HG03280 (cell line): ENCODE data around the gene TEX26.

Experiments used
- ATAC-seq: cut with Tn5 transposase; IDR thresholded peaks from one replicate; pipeline ENCODE4 v1.9.1; 2021; ENCODE audit warnings: mild to moderate bottlenecking, moderate library complexity; ENCODE audit not compliant: unreplicated experiment

TEX26 gene

DNA sequence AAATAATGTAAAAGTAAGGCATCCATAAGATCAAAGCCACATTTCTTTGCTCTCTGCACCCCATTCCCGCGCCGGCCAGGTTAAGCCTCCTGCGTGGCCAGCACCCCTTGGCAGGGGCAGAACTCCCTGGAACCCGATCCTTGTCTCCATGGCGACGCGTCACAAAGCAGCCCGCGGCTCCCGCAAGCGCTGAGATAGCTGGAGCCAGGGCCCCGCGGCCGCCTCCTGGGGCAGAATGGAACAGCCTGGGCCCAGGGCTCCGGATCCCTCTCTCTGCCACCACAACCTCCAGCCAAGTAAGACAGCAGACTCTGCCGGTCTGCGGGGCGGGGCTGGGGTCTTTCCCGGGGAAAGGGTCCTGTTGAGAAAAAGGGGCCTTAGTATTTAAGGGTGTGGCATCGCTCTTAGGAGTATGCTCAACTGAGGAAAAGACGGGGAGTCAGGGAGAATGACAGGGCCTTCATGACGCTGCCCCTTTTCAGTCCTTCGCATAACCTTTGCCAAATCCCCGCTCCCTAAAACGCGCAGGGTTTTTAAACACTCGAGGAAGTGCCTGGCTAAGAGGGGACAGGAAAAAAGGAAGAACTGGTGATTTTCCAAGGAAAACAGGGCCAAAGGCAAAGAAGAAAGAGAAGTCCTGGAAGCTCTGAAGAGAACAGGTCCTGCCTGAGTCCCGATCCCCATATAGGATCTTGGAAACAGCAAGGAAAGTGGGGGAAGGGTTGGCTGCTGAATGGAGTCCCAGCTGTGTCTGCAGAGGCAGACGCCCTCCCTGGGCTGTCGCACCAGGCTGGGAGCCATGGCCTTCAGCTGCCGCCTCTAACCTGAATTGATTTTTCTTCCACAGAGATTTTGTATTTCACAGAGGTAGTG, at the start of gene TEX26:
TSS of gene TEX26 (plus strand) at position 176 of the 873 bp plus-strand sequence. CDS start at position 236, 60 bp downstream.
- no peak for ATAC-seq

DNA sequence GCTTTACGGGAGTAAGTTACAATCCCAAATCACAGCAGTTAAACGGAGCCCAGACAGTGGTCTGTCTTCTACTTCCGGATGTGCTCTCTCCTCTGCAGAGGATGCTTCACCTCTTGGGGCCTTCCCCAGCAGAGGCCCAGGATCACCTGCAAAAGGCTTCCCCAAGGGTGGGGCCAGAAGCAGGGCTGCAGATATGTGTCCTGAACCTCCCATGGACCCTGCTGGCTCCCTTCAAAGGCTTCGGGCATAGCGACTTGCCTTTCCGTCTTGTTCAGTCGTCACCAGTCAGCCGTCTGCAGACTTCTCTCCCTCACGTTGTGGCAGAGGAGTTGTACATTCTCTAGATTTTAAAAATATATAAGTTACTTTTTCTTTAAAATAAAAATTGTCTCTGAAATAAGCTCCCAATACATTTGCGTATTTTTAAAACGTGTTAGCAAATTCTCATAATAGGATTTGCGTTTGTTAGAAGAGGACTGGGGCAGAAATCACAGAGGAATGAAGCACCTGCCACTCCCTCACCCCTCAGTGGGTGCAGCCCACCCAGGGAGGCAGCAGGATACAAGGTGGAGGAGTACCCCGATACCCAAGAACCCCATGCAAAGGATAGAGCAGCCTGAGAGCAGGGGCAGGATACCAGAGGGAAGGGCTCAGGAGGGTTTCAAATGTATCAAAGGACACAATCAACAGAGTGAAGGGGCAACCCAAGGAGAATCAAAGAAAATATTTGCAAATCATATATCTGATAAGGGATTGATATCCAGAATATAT, 49.3 kb upstream of the TEX26 start:
- ATAC-seq = no peak

- ATAC-seq = no peak
These were observed 47.9 kb upstream of the TEX26 start for GRCh38 chr13:30884543-30884942.

GRCh38 chr13:30889196-30889690, 43.2 kb upstream of the TEX26 start:
- ATAC-seq = no peak

DNA sequence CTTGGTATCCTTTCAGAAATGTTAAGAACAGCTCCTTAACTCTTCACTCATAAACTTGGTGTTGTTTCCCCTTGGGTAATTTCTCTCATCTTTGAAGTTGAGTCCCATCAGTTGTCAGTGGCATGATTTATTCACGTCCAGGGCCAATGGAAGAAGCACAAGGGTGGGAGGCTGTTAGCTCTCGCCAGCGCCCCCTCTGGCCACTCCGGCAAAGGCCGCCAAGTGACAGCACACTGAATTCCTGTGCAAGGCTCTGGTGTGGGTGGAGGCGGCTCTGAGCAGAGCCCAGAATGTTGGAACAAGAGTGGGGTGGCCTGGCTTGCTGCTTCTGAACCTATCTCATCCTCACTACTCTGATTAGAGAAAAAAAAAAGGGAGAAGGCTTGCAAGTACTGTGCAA, 39.5 kb upstream of the TEX26 start:
- ATAC-seq = no peak

- ATAC-seq = no peak
These were observed 36.7 kb upstream of the TEX26 start for GRCh38 chr13:30895773-30896172.

GRCh38 chr13:30898070-30898469, 34.4 kb upstream of the TEX26 start:
- no peak for ATAC-seq

DNA sequence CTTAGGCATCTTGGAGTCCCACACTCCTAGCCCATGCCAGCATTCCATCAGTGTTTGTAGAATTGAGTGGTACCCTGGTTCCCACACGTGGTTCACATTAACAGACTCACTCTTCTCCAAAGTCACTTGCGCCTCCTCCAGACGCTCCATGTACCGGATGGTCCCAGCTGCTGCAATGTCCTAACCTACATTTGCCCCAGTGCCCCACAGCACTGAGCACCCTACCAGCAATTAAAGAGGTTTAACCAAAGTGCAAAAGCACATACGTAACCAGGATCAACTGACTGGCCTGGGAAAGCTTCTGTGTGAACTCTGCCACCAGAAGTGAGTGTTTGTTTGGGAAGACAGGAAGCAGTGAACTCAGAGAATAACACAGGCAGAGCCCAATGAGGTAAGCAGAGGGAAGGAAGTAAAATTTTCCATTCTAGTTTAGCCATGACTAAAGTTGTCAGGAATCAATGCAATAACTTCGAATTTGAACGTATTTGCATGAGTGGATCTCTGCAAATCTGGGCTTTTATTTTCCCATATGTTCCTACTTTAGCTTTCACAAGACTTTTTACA, 33.7 kb upstream of the TEX26 start:
- ATAC-seq = no peak

DNA sequence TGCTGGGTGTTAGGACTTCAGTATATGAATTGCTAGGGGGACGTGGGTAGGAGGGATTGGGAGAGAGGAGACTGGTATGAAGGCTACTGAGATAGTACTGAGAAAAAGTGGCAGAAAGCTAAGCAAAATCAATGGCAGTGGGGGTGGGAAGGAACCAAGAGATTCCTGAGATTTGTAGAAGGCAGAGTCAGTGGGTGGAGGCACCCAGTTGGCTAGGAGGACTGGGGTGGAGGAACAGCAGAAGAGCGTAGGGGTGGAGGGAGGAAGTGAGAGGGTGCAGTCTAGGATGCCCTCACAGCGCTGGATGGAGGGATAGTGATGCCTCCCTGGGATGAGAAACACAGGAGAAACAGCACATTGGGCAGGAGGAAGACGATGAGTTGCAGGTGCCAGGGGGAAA, 32.0 kb upstream of the TEX26 start:
- no peak for ATAC-seq

DNA sequence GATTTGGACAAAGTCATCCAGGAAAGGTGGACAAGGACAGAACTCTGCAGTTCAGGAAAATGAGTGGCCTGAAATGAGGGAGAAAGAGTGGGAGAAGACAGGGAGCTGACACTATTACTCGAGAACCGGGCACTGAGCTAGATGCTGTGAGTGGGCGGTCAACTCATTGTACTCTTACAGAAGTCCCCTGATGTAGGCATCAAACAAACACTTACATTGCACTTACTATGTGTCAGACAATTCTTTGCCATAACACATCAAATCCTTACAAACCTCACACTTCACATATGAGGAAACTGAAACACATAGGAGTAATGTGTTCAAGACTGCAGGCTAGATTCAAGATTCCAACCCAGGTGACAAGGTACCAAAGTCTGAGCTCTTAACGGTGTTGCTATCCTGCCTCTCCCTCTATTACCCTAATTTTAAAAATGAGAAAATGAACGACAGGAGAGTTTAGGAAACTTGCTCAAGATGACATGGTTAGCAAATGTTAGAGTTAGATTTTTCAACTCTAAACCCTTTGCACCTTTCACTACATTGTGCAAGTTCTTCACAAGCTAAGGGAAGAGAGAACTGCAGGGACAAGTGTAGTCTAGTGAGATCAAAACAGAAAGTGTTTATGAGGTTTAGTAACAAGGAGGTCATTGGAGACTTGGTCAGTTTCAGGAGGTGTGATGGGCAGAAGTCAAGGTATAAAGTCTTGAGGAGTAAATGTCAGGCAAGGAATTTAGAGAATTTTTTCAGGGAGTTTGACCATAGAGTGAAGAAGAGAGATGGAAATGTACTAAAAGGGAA, 31.3 kb upstream of the TEX26 start:
- no peak for ATAC-seq

DNA sequence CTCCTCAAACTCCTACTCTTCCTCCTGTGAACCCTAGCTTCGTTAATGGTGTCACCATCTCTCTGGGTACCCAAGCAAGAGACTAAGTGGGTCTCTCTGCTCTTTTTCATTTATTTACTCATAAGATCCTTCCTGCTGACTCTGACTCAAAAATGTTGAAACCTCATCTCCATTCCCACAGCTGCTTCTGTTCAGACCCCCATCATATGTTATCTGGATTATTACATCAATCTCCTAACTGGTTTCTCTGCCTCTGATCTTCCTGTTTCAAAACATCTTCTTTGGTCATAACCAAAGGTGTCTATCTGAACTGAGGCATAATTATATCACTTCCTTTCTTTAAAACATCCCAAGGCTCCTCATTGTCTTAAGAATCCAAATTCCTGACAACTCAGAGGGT, 28.4 kb upstream of the TEX26 start:
- ATAC-seq = no peak

- ATAC-seq = no peak
These were observed 26.5 kb upstream of the TEX26 start, which contains the start of gene MEDAG for GRCh38 chr13:30905932-30906383. MEDAG (plus strand) TSS chr13:30906271; CDS start chr13:30906516, 245 bp downstream.

DNA sequence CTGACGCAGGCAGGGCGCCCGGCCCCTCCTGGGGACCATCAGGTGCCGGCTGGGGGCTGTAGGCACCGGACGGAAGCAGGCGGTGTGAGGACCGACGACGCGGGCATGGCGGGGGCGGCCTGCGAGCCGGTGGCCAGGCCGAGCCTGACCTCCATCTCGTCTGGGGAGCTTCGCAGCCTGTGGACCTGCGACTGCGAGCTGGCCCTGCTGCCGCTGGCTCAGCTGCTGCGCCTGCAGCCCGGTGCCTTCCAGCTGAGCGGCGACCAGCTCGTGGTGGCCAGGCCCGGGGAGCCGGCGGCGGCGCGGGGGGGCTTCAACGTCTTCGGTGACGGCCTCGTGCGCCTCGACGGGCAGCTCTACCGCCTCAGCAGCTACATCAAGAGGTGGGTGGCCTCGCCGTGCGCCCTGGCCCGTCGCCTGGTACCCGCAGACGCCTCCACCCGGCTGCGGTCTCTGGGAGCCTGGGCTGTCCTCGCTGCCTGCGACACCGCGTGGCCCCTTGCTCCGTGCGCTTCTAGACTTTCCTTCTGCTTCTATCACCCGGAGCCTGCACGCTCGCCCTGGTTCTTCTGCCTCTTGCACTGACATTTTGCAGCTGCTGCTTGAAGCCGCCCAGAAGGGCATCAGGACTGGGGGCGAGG, 25.9 kb upstream of the TEX26 start:
- ATAC-seq = no peak

DNA sequence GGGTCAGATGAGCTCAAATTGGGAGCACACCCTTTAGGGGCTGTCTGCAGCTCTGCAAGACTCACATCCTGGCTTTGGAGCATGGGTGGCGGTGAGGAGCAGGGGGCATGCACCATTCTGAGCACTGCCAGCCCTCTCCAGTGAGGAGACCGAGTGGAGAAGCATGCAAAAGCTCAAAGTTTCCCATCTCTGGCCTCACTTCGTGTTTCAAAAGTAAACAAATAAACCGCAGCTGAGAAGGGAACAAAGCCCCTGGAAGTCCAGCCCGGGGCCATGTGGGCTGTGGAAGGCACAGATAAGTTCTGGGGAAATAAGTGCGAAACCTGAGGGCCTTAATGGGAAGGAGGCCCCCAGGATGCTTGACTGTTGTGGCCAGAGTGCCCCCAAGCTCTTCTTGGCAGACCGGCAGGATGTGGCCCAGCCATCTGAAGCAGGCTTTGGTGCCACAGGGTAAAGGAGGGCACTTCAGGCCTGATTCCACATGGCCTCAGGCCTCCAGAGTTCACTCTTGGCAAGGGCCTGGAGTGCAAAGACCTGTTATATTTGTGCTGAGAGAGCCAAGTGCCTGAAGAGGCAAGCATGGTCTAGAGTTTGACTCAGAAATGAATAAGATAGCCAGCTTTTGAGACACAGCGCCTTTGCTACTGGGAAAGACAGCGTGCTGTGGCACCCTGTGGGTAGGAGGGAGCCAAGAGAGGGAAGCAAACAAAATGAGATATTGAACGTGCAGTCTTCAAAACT, 25.2 kb upstream of the TEX26 start:
- no peak for ATAC-seq

DNA sequence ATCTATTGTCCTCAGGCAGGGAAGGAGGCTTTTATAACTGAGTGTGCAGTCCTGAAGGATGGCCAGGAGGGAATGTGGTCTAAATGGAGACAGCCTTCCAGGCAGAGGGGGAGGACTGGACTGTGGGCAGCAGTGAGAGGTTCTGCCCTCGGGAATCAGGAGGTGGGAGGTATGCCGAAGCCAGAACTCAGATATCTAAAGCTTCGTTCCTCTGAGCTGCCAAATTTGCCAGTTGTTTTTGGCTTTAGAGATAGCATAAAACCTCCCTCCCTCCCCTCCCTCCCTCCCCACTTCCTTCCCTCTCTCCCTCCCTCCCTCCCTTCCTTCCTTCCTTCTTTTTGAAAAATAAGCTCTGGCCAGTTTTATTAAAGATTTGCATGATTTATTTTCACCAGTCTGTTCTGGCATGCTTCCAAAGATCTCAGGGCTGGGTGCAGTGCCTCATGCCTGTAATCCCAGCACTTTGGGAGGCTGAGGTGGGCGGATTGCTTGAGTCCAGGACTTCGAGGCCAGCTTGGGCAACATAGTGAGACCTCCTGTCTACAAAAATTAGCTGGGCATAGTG, 24.0 kb upstream of the TEX26 start:
- ATAC-seq = no peak

DNA sequence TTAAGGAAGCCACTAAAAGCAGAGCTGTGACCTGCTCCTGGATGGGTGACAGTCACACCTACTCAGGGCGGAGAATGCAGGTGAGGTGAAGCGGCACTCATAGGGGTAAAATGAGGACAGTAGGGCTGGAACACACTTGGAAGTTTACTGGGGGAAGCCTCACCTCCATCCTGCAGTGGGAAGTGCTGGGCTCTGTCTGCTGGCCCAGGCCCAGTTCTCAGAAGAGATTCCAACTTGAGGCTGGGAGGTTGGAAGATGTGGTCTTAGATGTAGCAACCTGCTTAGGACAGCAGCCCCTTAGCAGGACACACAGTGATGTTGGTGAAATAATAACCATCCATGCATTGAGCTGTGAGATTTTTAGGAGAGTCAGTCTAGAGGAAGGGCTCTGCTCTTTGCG, 21.8 kb upstream of the TEX26 start:
- ATAC-seq = no peak

DNA sequence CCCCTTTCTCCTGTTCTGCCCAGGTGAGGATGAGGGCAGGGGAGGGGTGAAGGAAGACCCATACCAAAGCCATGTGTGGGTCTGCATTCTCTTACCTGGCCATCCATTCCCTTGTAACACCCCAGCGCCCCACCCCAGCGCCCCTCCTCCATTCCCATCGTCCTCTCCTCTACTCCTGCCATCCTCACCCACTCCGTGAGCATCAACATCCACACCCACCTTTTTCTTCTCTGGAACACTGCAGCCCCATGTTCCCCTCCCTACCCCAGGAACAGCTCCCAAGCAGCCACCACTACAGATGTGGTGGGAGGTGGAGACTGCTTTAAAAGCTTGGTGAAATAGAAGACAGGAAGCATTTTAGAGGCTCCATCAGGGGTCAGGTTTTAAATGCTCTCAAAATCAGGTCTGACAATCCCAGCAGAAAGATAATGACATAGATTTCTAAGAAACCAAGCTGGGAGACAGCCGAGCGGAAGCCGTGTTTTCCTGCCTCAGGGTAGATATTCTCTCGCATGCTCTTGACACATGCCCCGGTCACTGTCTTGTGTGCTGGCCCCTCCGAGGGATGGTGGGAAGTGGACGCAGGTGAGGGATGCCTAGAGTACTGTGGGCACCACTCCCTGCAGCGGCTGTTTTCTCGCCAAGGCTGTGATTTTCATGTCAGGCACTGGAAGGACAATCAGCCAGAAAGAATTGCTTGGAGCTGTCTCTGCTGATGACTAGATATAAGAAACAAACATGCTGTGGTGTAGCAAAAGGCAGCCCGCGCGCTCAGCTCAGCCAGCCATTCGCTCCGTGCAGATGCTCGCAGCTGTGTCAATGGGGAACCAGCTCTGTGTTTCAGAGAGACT, 16.5 kb upstream of the TEX26 start:
- ATAC-seq = no peak

DNA sequence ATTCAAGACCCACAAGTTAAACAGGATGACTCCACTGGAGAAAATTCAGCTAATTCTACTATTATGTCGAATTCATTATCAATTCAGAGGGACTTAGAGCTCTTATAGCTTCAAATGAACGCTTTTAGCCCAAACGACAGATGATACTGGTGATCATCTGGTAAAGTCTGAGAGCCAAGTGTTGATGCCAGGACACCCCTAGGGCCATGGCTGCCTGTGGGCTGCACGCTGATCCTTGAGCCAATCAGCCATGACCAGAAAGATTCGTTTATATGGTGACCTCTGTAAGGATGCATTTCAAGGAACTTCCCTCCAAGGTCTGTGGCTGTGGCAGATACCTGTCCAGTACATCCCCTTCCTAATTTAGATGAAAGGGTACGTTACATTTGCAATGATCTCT, 15.5 kb upstream of the TEX26 start:
- no peak for ATAC-seq
